GM12878 (cell line): ENCODE results near the gene SLC22A12. TPM values are rescaled to one million over a fixed set of nuclear protein-coding genes. Genes with fewer than 3 reads are reported as not detected.

ENCODE experiments used
- ATAC-seq: fragments of 200-7000 bp; cut with Tn5 transposase; 3 replicates; pipeline ENCODE4 v1.9.1; 2020; ENCODE audit warnings: mild to moderate bottlenecking, moderate library complexity
- BruUV-seq: library from RNA; stranded (reverse); fragments of 400-500 nt; replicated peaks from 2 replicates; lab custom pipeline; 2021; lab: Mats Ljungman, UMichigan
- CTCF ChIA-PET: fragments of 300-600 bp; sonication (Branson Sonifier 250); formaldehyde crosslinking; extraction: SDS; loops from one replicate; lab custom pipeline; 2021; ENCODE audit warnings: inconsistent platforms; lab: Yijun Ruan, JAX
- POLR2A ChIA-PET: fragments of 350-600 bp; formaldehyde crosslinking; extraction: SDS; loops from one replicate; lab custom pipeline; 2021; ENCODE audit warnings: inconsistent platforms; lab: Charles Lee
- RAD21 ChIA-PET: fragments of 300-600 bp; sonication (Branson Sonifier 250); formaldehyde crosslinking; loops from one replicate; lab custom pipeline; 2023; ENCODE audit warnings: antibody characterized with exemption; ENCODE audit not compliant: unreplicated experiment; lab: Charles Lee
- SMC1A ChIA-PET: fragments of 300-600 bp; sonication (Branson Sonifier 250); formaldehyde crosslinking; loops from one replicate; lab custom pipeline; 2023; ENCODE audit not compliant: unreplicated experiment, uncharacterized antibody; lab: Charles Lee
- DNase-seq: peaks from one replicate; pipeline ENCODE4 v3.0.0-alpha.2; 2011; ENCODE audit warnings: low read depth, low spot score
- FAIRE-seq: peaks from 3 replicates; lab custom pipeline; 2011; peaks lifted over from hg19 to GRCh38; lab: Jason Lieb, UNC
- H2AFZ ChIP-seq: 2 replicates; pipeline ENCODE4 v1.6.0; 2011; ENCODE audit warnings: low read depth, low read length, control low read depth; ENCODE audit not compliant: control insufficient read depth
- H3K27ac ChIP-seq: 2 replicates; pipeline ENCODE4 v1.5.1; 2011; ENCODE audit warnings: control low read depth; ENCODE audit not compliant: control insufficient read depth, insufficient read depth
- H3K27me3 ChIP-seq, 2 experiments: replicated peaks in 1 of 2; 2 replicates each; pipeline versions ENCODE4 v1.6.0 to v1.6.1; 2011; ENCODE audit warnings: low read length in 1 of 2; ENCODE audit not compliant: control insufficient read depth in 2 of 2, insufficient read depth in 2 of 2
- H3K36me3 ChIP-seq, 2 experiments: 2 replicates each; pipeline ENCODE4 v1.5.1; 2011; ENCODE audit warnings: low read length in 1 of 2; ENCODE audit not compliant: control insufficient read depth in 2 of 2, insufficient read depth in 2 of 2
- H3K4me1 ChIP-seq: 2 replicates; pipeline ENCODE4 v1.6.1; 2011; ENCODE audit warnings: mild to moderate bottlenecking, low read length, moderate library complexity, mixed read lengths; ENCODE audit not compliant: control insufficient read depth, insufficient read depth
- H3K4me2 ChIP-seq: 2 replicates; pipeline ENCODE4 v1.6.0; 2011; ENCODE audit warnings: control low read depth; ENCODE audit not compliant: control insufficient read depth, insufficient read depth
- H3K4me3 ChIP-seq: fragments of 200-600 bp; sonication (generic); 2 replicates; pipeline ENCODE4 v1.5.1; 2016
- H3K79me2 ChIP-seq: 2 replicates; pipeline ENCODE4 v1.6.0; 2011; ENCODE audit warnings: low read length; ENCODE audit not compliant: control insufficient read depth, insufficient read depth
- H3K9ac ChIP-seq: 2 replicates; pipeline ENCODE4 v1.8.0; 2011; ENCODE audit warnings: low read length, control low read depth, mixed read lengths; ENCODE audit not compliant: control insufficient read depth, insufficient read depth
- H3K9me3 ChIP-seq: replicated peaks from 3 replicates; pipeline ENCODE4 v1.5.1; 2011; ENCODE audit warnings: mild to moderate bottlenecking, low read length; ENCODE audit not compliant: control insufficient read depth, insufficient read depth
- H4K20me1 ChIP-seq: 2 replicates; pipeline ENCODE4 v1.6.0; 2011; ENCODE audit not compliant: control insufficient read depth, insufficient read depth
- CREM ChIP-seq: IDR thresholded peaks from 2 replicates; pipeline ENCODE4 v1.6.1; 2014; ENCODE audit warnings: antibody characterized with exemption, low read depth
- CTCF ChIP-seq, 3 experiments: IDR thresholded peaks in 2 of 3; conservative IDR thresholded peaks in 1 of 3; 2 replicates each; pipeline ENCODE4 v1.5.1; 2011; ENCODE audit warnings: low read depth in 3 of 3, low read length in 3 of 3, mild to moderate bottlenecking in 3 of 3, control low read depth in 2 of 3, moderate library complexity in 2 of 3, inconsistent platforms in 1 of 3, mixed read lengths in 1 of 3; ENCODE audit not compliant: control insufficient read depth in 2 of 3, insufficient read depth in 1 of 3; ENCODE audit errors: extremely low read depth in 1 of 3
- EGR1 ChIP-seq, 2 experiments: IDR thresholded peaks; 1 replicate in 1 of 2; 2 replicates in 1 of 2; pipeline ENCODE4 v1.6.1; 2011 to 2012; ENCODE audit warnings: low read depth in 2 of 2, low read length in 2 of 2, borderline replicate concordance in 1 of 2, mild to moderate bottlenecking in 1 of 2, moderate library complexity in 1 of 2
- MEF2B ChIP-seq: fragments of 450-650 bp; IDR thresholded peaks from 2 replicates; pipeline ENCODE4 v1.6.1; 2018; ENCODE audit warnings: mild to moderate bottlenecking, moderate library complexity; ENCODE audit not compliant: partially characterized antibody, poor library complexity, severe bottlenecking
- POU2F2 ChIP-seq: IDR thresholded peaks from 3 replicates; pipeline ENCODE4 v1.6.1; 2011; ENCODE audit warnings: low read depth, mild to moderate bottlenecking, low read length, borderline replicate concordance
- SUPT20H ChIP-seq: IDR thresholded peaks from 2 replicates; pipeline ENCODE4 v1.6.1; 2011; ENCODE audit warnings: low read depth, mild to moderate bottlenecking, low read length, moderate library complexity, borderline replicate concordance; ENCODE audit not compliant: control insufficient read depth
- SUZ12 ChIP-seq: fragments of 200-600 bp; sonication (generic); IDR thresholded peaks from one replicate; pipeline ENCODE4 v1.6.1; 2018; ENCODE audit warnings: antibody characterized with exemption, mild to moderate bottlenecking; ENCODE audit not compliant: unreplicated experiment
- ZBTB40 ChIP-seq: fragments of 450-650 bp; IDR thresholded peaks from 2 replicates; pipeline ENCODE4 v1.6.1; 2016; ENCODE audit warnings: mild to moderate bottlenecking, moderate library complexity, borderline replicate concordance
- ZNF622 ChIP-seq: fragments of 450-650 bp; IDR thresholded peaks from 2 replicates; pipeline ENCODE4 v1.6.1; 2017; ENCODE audit warnings: mild to moderate bottlenecking, inconsistent platforms
- WGBS: methylation state at CpG from one replicate; pipeline ENCODE4 v1.1.6; 2016; ENCODE audit warnings: low lambda C conversion rate; ENCODE audit not compliant: insufficient replicate concordance, insufficient coverage; ENCODE audit errors: missing lambda C conversion rate; 5-methylcytosine and 5-hydroxymethylcytosine counted together
- in situ Hi-C: fragments of 300-500 bp; cut with MboI; formaldehyde crosslinking; loops from 9 replicates; pipeline ENCODE4 v1.14.3; 2018; ENCODE audit warnings: mixed read lengths
- intact Hi-C: fragments of 100-400 bp; cut with micrococcal nuclease; formaldehyde crosslinking; loops from one replicate; pipeline ENCODE4 v1.14.2; 2022; ENCODE audit not compliant: unreplicated experiment
- polyA plus RNA-seq, 11 experiments: library from polyadenylated mRNA; depleted of rRNA in 4 of 11; unstranded in 6 of 11; stranded (reverse) in 5 of 11; fragments of >200 nt; fragmentation: Nextera tagmentation in 4 of 11; fragmentation: Illumina TruSeq in 1 of 11; extraction: Ambion mirVana in 4 of 11; extraction: Trizol in 1 of 11; gene quantifications; 1 replicate in 1 of 11; 2 replicates in 10 of 11; pipeline versions ENCODE4 v1.2.1 to v1.2.3, GENCODE V29; 2011 to 2016; ENCODE audit warnings: inconsistent platforms in 2 of 11, missing spikeins in 2 of 11, low read depth in 1 of 11
- total RNA-seq, 4 experiments: library from RNA; depleted of rRNA in 3 of 4; stranded (reverse); fragments of >200 nt in 3 of 4; fragmentation: Illumina TruSeq in 1 of 4; extraction: Trizol in 1 of 4; gene quantifications; 2 replicates each; pipeline versions ENCODE4 v1.2.1 to v1.2.3, GENCODE V29; 2013 to 2021
- TF ChIP-seq, protein P1 (sequence below): IDR thresholded peaks from 2 replicates; pipeline ENCODE4 v1.6.1; 2012; ENCODE audit warnings: improper control_type of control experiment, low read depth, low read length; ENCODE audit not compliant: insufficient replicate concordance

SLC22A12 gene
- total and polyA plus RNA-seq, 10 of the 15 experiments (the other 5 are each of a cell fraction or from before 2014, with no cell fraction given), result not detected

DNA sequence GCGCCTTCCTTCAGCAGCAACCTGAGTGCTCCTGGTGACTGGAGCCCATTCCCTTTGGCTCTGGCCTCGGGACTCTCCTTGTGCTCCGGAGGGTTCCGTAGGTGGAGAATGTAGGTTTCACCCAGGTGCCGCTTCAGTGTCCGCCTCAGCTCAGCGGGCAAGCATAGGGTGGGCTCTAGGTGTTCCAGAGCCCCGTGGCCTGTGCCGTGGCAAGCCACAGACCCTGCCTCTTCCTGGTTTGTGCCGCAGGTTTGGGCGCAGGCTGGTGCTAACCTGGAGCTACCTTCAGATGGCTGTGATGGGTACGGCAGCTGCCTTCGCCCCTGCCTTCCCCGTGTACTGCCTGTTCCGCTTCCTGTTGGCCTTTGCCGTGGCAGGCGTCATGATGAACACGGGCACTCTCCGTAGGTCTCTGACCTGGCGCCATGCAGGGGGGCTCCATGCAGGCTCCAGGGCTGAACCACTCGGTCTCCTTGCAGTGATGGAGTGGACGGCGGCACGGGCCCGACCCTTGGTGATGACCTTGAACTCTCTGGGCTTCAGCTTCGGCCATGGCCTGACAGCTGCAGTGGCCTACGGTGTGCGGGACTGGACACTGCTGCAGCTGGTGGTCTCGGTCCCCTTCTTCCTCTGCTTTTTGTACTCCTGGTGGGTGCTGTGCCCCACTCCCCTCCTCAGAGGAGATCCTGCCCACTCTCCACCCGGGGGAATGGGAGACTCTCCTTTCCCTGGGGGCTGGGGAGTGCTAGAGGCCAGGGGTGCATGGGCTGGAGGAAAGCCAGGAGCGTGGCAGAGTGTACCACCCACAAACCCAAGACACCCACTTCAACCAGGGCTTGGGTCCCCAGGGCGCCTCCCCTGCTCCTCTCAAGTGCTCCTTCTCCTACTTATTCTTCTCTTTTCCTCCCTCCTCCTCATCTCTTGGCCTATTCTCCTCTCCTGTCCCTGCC is 2.4 kb downstream of the SLC22A12 start:
- no peak for FAIRE-seq
- intact Hi-C loops (no loop called here), in situ Hi-C loops (no loop called here)
- ChIA-PET POLR2A (no interaction called here), SMC1A (no interaction called here), CTCF (no interaction called here), RAD21 (no interaction called here)
- ATAC-seq, result no peak
- Histone ChIP-seq H3K27ac (no peak overlapping the region), H3K4me2 (no peak overlapping the region), H3K9me3 (no peaks in the 10 kb centered on the region; the same call in 1 of the 3 replicates), H3K27me3 (no peaks in the 10 kb centered on the region), H3K9ac (no peak overlapping the region), H3K36me3 (no peaks in the 10 kb centered on the region), H3K79me2 (no peaks in the 10 kb centered on the region)
- no peak for DNase-seq
- BruUV-seq, result no TSS peak
- WGBS, result 42% methylated on average over 32 of the region's 32 CpGs
- TF ChIP-seq, protein P1, sequence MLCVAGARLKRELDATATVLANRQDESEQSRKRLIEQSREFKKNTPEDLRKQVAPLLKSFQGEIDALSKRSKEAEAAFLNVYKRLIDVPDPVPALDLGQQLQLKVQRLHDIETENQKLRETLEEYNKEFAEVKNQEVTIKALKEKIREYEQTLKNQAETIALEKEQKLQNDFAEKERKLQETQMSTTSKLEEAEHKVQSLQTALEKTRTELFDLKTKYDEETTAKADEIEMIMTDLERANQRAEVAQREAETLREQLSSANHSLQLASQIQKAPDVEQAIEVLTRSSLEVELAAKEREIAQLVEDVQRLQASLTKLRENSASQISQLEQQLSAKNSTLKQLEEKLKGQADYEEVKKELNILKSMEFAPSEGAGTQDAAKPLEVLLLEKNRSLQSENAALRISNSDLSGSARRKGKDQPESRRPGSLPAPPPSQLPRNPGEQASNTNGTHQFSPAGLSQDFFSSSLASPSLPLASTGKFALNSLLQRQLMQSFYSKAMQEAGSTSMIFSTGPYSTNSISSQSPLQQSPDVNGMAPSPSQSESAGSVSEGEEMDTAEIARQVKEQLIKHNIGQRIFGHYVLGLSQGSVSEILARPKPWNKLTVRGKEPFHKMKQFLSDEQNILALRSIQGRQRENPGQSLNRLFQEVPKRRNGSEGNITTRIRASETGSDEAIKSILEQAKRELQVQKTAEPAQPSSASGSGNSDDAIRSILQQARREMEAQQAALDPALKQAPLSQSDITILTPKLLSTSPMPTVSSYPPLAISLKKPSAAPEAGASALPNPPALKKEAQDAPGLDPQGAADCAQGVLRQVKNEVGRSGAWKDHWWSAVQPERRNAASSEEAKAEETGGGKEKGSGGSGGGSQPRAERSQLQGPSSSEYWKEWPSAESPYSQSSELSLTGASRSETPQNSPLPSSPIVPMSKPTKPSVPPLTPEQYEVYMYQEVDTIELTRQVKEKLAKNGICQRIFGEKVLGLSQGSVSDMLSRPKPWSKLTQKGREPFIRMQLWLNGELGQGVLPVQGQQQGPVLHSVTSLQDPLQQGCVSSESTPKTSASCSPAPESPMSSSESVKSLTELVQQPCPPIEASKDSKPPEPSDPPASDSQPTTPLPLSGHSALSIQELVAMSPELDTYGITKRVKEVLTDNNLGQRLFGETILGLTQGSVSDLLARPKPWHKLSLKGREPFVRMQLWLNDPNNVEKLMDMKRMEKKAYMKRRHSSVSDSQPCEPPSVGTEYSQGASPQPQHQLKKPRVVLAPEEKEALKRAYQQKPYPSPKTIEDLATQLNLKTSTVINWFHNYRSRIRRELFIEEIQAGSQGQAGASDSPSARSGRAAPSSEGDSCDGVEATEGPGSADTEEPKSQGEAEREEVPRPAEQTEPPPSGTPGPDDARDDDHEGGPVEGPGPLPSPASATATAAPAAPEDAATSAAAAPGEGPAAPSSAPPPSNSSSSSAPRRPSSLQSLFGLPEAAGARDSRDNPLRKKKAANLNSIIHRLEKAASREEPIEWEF, result no peak
- no peak for TF ChIP-seq ZBTB40
- TF ChIP-seq CTCF (IDR thresholded peaks at IDR 0.05 in 2 of 3, conservative IDR thresholded peaks at IDR 0.05 in 1 of 3; ENCODE audit: control insufficient read depth in 2 of 3, extremely low read depth in 1 of 3, insufficient read depth in 1 of 3, low read depth in 3 of 3, low read length in 3 of 3), result no peak
- no peak for TF ChIP-seq MEF2B
- TF ChIP-seq SUPT20H, result no peak
- no peak for TF ChIP-seq ZNF622
- no peak for TF ChIP-seq POU2F2
- no peak for TF ChIP-seq SUZ12
- TF ChIP-seq EGR1 (IDR thresholded peaks at IDR 0.05; ENCODE audit: borderline replicate concordance in 1 of 2, low read depth in 2 of 2, low read length in 2 of 2), result no peak
- no peak for TF ChIP-seq CREM
- TF ChIP-seq, all 136 proteins: peak for 0
- H3K4me3 ChIP-seq, result no peak overlapping the region
- H3K4me1 ChIP-seq, result no peaks in the 10 kb centered on the region
- no peak overlapping the region for H2AFZ ChIP-seq
- H4K20me1 ChIP-seq, result no peaks in the 10 kb centered on the region
